IMR-90 (cell line): ENCODE data around the gene PRELID1.

Experiments
- MAFK ChIP-seq: IDR thresholded peaks from 2 replicates; pipeline ENCODE4 v1.6.1; 2012; ENCODE audit warnings: low read depth, low read length, improper control_type of control experiment
- POLR2A ChIP-seq: IDR thresholded peaks from 2 replicates; pipeline ENCODE4 v1.6.1; 2012; ENCODE audit warnings: mild to moderate bottlenecking, low read depth, low read length
- SMC3 ChIP-seq: fragments of 150-350 bp; IDR thresholded peaks from 2 replicates; pipeline ENCODE4 v1.6.1; 2016; ENCODE audit warnings: low read depth, mild to moderate bottlenecking, antibody characterized with exemption, low read length, moderate library complexity
- TF ChIP-seq, protein P1 (sequence below): conservative IDR thresholded peaks from 2 replicates; pipeline ENCODE4 v1.5.1; 2012; ENCODE audit warnings: mild to moderate bottlenecking, low read depth, low read length, improper control_type of control experiment
- TF ChIP-seq, protein P2 (sequence below): fragments of 150-350 bp; IDR thresholded peaks from 2 replicates; pipeline ENCODE4 v1.6.1; 2017; ENCODE audit warnings: mild to moderate bottlenecking, antibody characterized with exemption, low read length, low read depth

DNA sequence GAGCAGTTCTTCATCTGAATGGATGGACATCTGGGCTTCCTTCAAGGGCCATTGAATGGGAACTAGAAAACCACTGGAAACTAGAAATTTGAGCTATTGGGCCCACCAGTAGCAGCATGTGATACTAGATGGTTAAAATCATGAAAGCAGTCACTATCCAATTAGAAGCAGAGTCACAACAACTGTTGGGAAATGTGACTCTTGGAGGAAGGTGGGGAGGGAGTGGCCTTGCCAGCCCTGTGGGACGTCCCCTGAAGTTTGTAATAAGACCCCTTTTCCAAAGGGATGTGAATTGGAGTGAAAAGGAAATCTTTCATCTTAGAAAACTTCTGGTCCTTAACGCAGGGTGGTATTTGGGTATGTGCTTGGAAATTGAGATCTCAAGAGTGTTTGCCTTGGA lies 5.7 kb upstream of the PRELID1 start:
- TF ChIP-seq POLR2A, result no peak
- TF ChIP-seq, protein P1, sequence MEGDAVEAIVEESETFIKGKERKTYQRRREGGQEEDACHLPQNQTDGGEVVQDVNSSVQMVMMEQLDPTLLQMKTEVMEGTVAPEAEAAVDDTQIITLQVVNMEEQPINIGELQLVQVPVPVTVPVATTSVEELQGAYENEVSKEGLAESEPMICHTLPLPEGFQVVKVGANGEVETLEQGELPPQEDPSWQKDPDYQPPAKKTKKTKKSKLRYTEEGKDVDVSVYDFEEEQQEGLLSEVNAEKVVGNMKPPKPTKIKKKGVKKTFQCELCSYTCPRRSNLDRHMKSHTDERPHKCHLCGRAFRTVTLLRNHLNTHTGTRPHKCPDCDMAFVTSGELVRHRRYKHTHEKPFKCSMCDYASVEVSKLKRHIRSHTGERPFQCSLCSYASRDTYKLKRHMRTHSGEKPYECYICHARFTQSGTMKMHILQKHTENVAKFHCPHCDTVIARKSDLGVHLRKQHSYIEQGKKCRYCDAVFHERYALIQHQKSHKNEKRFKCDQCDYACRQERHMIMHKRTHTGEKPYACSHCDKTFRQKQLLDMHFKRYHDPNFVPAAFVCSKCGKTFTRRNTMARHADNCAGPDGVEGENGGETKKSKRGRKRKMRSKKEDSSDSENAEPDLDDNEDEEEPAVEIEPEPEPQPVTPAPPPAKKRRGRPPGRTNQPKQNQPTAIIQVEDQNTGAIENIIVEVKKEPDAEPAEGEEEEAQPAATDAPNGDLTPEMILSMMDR, result no peak
- no peak for TF ChIP-seq SMC3
- TF ChIP-seq MAFK, result no peak
- TF ChIP-seq, protein P2, sequence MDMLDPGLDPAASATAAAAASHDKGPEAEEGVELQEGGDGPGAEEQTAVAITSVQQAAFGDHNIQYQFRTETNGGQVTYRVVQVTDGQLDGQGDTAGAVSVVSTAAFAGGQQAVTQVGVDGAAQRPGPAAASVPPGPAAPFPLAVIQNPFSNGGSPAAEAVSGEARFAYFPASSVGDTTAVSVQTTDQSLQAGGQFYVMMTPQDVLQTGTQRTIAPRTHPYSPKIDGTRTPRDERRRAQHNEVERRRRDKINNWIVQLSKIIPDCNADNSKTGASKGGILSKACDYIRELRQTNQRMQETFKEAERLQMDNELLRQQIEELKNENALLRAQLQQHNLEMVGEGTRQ, result no peak
